Measurements from ENCODE around the gene ITPRIP.

The ITPRIP gene

GRCh38 chr10:104293781-104294321 lies 44.4 kb downstream of the ITPRIP start:
- no peaks in the 10 kb centered on the region for H3K4me1 ChIP-seq (ENCODE audit: insufficient read depth, low read length, severe bottlenecking)
- no peak overlapping the region for H2AFZ ChIP-seq (ENCODE audit: low read length)
- H3K36me3 ChIP-seq (ENCODE audit: insufficient read depth, low read length) = no peaks in the 10 kb centered on the region
- H3K4me3 ChIP-seq (ENCODE audit: low read depth, low read length, poor library complexity, severe bottlenecking) = no peak overlapping the region
- no peak overlapping the region for H3K27ac ChIP-seq (ENCODE audit: low read depth, low read length, poor library complexity, severe bottlenecking)
- H3K27me3 ChIP-seq (ENCODE audit: insufficient read depth, low read length) = peaks cover 3% of the 10 kb centered on the region; the same call in 1 of the 2 replicates
- no peaks in the 10 kb centered on the region for H3K9me2 ChIP-seq (ENCODE audit: low read depth, low read length)
- H3F3A ChIP-seq (ENCODE audit: insufficient read depth, low read length) = no peaks in the 10 kb centered on the region
- H3K4me2 ChIP-seq (ENCODE audit: low read length) = no peak overlapping the region
- TF ChIP-seq EZH2 (IDR thresholded peaks at IDR 0.05; ENCODE audit: borderline replicate concordance, low read length) = no peak
- TF ChIP-seq, protein P1, sequence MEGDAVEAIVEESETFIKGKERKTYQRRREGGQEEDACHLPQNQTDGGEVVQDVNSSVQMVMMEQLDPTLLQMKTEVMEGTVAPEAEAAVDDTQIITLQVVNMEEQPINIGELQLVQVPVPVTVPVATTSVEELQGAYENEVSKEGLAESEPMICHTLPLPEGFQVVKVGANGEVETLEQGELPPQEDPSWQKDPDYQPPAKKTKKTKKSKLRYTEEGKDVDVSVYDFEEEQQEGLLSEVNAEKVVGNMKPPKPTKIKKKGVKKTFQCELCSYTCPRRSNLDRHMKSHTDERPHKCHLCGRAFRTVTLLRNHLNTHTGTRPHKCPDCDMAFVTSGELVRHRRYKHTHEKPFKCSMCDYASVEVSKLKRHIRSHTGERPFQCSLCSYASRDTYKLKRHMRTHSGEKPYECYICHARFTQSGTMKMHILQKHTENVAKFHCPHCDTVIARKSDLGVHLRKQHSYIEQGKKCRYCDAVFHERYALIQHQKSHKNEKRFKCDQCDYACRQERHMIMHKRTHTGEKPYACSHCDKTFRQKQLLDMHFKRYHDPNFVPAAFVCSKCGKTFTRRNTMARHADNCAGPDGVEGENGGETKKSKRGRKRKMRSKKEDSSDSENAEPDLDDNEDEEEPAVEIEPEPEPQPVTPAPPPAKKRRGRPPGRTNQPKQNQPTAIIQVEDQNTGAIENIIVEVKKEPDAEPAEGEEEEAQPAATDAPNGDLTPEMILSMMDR (IDR thresholded peaks at IDR 0.05; ENCODE audit: low read length) = no peak
- H3K9me3 ChIP-seq (ENCODE audit: low read length) = no peaks in the 10 kb centered on the region
- H3K9ac ChIP-seq (ENCODE audit: low read length) = no peak overlapping the region
- H3K79me2 ChIP-seq (ENCODE audit: insufficient read depth, low read length) = no peaks in the 10 kb centered on the region
- no peaks in the 10 kb centered on the region for H4K20me1 ChIP-seq (ENCODE audit: insufficient read depth, low read length)

DNA sequence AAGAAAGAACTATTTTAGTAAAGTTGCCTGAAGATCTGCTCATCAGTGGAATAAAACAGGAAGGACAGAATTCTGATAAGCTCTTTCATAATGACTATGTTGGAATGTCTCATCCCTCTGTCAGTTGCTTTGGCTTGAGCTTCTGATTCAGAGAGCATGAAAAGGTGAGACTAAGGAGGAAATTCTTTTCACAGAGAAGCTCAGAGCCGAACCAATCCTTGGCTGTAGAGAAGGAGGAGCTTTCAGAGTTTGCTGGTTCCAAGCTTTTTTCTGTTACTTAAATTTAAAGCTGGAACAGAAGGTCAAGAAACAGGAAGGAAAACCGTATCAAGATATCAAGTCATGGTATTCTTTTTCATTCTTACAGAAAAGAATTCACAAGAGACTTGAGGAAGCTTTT lies 45.3 kb downstream of the ITPRIP start:
- Histone ChIP-seq H4K20me1 (ENCODE audit: insufficient read depth, low read length) (no peaks in the 10 kb centered on the region), H3K27me3 (ENCODE audit: insufficient read depth, low read length) (peaks cover 2% of the 10 kb centered on the region; the same call in 1 of the 2 replicates), H3K4me1 (ENCODE audit: insufficient read depth, low read length, severe bottlenecking) (no peaks in the 10 kb centered on the region), H3K79me2 (ENCODE audit: insufficient read depth, low read length) (no peaks in the 10 kb centered on the region), H3K9me2 (ENCODE audit: low read depth, low read length) (no peaks in the 10 kb centered on the region), H3F3A (ENCODE audit: insufficient read depth, low read length) (no peaks in the 10 kb centered on the region), H3K36me3 (ENCODE audit: insufficient read depth, low read length) (no peaks in the 10 kb centered on the region), H3K9me3 (ENCODE audit: low read length) (no peaks in the 10 kb centered on the region), H3K27ac (ENCODE audit: low read depth, low read length, poor library complexity, severe bottlenecking) (no peak overlapping the region), H3K4me2 (ENCODE audit: low read length) (no peak overlapping the region), H3K9ac (ENCODE audit: low read length) (no peak overlapping the region), H2AFZ (ENCODE audit: low read length) (no peak overlapping the region), H3K4me3 (ENCODE audit: low read depth, low read length, poor library complexity, severe bottlenecking) (no peak overlapping the region)
- no peak for TF ChIP-seq EZH2 (IDR thresholded peaks at IDR 0.05; ENCODE audit: borderline replicate concordance, low read length)
- TF ChIP-seq, protein P1 (IDR thresholded peaks at IDR 0.05; ENCODE audit: low read length) = no peak

GRCh38 chr10:104291439-104291951 lies 46.8 kb downstream of the ITPRIP start:
- Histone ChIP-seq H3K9me2 (ENCODE audit: low read depth, low read length) (no peaks in the 10 kb centered on the region), H3F3A (ENCODE audit: insufficient read depth, low read length) (no peaks in the 10 kb centered on the region), H3K4me3 (ENCODE audit: low read depth, low read length, poor library complexity, severe bottlenecking) (no peak overlapping the region), H3K36me3 (ENCODE audit: insufficient read depth, low read length) (no peaks in the 10 kb centered on the region), H3K4me1 (ENCODE audit: insufficient read depth, low read length, severe bottlenecking) (no peaks in the 10 kb centered on the region), H3K9ac (ENCODE audit: low read length) (no peak overlapping the region), H3K9me3 (ENCODE audit: low read length) (no peaks in the 10 kb centered on the region), H3K79me2 (ENCODE audit: insufficient read depth, low read length) (no peaks in the 10 kb centered on the region), H3K27me3 (ENCODE audit: insufficient read depth, low read length) (no peaks in the 10 kb centered on the region), H2AFZ (ENCODE audit: low read length) (no peak overlapping the region), H4K20me1 (ENCODE audit: insufficient read depth, low read length) (no peaks in the 10 kb centered on the region), H3K4me2 (ENCODE audit: low read length) (no peak overlapping the region), H3K27ac (ENCODE audit: low read depth, low read length, poor library complexity, severe bottlenecking) (no peak overlapping the region)
- TF ChIP-seq, protein P1 (IDR thresholded peaks at IDR 0.05; ENCODE audit: low read length) = peak; percentile 100
- TF ChIP-seq EZH2 (IDR thresholded peaks at IDR 0.05; ENCODE audit: borderline replicate concordance, low read length) = no peak

Measured in OCI-LY1 (cell line).